Panc1 (cell line): ENCODE results near the gene EPHA6.

Experiments
- POLR2AphosphoS5 ChIP-seq: IDR thresholded peaks from 2 replicates; pipeline ENCODE4 v1.6.1; 2012; ENCODE audit warnings: mild to moderate bottlenecking, low read depth, low read length, moderate library complexity
- TF ChIP-seq, protein P1 (sequence below), 2 experiments: IDR thresholded peaks; 2 replicates each; pipeline ENCODE4 v1.6.1; 2011 to 2012; ENCODE audit warnings: low read depth in 2 of 2, control low read depth in 1 of 2, low read length in 1 of 2, mild to moderate bottlenecking in 1 of 2, moderate library complexity in 1 of 2; ENCODE audit not compliant: insufficient read depth in 1 of 2
- TF ChIP-seq, protein P2 (sequence below): fragments of 450-650 bp; IDR thresholded peaks from 2 replicates; pipeline ENCODE4 v1.5.1; 2017; ENCODE audit warnings: mild to moderate bottlenecking

DNA sequence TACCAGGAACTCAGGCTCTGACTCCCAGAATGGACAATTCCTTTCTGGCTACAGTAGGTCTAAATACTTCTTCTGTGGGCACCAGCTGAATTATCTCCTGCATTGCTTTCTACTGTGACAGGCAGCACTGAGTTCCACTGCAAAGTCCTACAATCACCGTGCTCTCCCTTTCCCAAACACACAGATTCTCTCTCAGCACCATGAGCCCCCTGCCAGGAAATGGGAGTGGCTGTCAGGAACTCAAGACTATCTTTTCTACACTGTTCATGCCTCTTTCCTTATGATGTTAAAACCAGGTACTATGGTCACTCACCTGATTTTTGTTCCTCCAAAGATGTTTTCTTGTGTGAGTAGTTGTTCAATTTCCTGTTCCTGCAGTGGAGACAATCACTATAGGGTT, 383.4 kb downstream of the EPHA6 start:
- TF ChIP-seq, protein P1, sequence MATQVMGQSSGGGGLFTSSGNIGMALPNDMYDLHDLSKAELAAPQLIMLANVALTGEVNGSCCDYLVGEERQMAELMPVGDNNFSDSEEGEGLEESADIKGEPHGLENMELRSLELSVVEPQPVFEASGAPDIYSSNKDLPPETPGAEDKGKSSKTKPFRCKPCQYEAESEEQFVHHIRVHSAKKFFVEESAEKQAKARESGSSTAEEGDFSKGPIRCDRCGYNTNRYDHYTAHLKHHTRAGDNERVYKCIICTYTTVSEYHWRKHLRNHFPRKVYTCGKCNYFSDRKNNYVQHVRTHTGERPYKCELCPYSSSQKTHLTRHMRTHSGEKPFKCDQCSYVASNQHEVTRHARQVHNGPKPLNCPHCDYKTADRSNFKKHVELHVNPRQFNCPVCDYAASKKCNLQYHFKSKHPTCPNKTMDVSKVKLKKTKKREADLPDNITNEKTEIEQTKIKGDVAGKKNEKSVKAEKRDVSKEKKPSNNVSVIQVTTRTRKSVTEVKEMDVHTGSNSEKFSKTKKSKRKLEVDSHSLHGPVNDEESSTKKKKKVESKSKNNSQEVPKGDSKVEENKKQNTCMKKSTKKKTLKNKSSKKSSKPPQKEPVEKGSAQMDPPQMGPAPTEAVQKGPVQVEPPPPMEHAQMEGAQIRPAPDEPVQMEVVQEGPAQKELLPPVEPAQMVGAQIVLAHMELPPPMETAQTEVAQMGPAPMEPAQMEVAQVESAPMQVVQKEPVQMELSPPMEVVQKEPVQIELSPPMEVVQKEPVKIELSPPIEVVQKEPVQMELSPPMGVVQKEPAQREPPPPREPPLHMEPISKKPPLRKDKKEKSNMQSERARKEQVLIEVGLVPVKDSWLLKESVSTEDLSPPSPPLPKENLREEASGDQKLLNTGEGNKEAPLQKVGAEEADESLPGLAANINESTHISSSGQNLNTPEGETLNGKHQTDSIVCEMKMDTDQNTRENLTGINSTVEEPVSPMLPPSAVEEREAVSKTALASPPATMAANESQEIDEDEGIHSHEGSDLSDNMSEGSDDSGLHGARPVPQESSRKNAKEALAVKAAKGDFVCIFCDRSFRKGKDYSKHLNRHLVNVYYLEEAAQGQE (IDR thresholded peaks at IDR 0.05; ENCODE audit: insufficient read depth in 1 of 2, low read depth in 2 of 2, low read length in 1 of 2): no peak
- TF ChIP-seq, protein P2, sequence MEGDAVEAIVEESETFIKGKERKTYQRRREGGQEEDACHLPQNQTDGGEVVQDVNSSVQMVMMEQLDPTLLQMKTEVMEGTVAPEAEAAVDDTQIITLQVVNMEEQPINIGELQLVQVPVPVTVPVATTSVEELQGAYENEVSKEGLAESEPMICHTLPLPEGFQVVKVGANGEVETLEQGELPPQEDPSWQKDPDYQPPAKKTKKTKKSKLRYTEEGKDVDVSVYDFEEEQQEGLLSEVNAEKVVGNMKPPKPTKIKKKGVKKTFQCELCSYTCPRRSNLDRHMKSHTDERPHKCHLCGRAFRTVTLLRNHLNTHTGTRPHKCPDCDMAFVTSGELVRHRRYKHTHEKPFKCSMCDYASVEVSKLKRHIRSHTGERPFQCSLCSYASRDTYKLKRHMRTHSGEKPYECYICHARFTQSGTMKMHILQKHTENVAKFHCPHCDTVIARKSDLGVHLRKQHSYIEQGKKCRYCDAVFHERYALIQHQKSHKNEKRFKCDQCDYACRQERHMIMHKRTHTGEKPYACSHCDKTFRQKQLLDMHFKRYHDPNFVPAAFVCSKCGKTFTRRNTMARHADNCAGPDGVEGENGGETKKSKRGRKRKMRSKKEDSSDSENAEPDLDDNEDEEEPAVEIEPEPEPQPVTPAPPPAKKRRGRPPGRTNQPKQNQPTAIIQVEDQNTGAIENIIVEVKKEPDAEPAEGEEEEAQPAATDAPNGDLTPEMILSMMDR: no peak
- TF ChIP-seq POLR2AphosphoS5: no peak
